Neural crest cell (in vitro differentiated cells): Measurements from ENCODE around the gene DERA. TPM values are rescaled to one million over a fixed set of nuclear protein-coding genes. Genes with fewer than 3 reads are reported as not detected.

ENCODE experiments used
- DNase-seq: peaks from one replicate; pipeline ENCODE4 v3.0.0; 2021; ENCODE audit warnings: low read depth, mixed read lengths, low spot score
- H3K27ac Mint-ChIP-seq: one replicate; pipeline ENCODE4 v1.8.0; 2021; ENCODE audit warnings: mild to moderate bottlenecking, mixed read lengths; ENCODE audit not compliant: unreplicated experiment
- H3K27me3 Mint-ChIP-seq: 2 replicates; pipeline ENCODE4 v1.8.0; 2021; ENCODE audit warnings: low read depth, mild to moderate bottlenecking, mixed read lengths
- H3K36me3 Mint-ChIP-seq: 2 replicates; pipeline ENCODE4 v1.8.0; 2021; ENCODE audit warnings: low read depth, mild to moderate bottlenecking, mixed read lengths
- H3K4me1 Mint-ChIP-seq: 2 replicates; pipeline ENCODE4 v1.8.0; 2021; ENCODE audit warnings: mixed read lengths
- H3K4me3 Mint-ChIP-seq: one replicate; pipeline ENCODE4 v1.8.0; 2021; ENCODE audit warnings: mild to moderate bottlenecking, mixed read lengths
- H3K9me3 Mint-ChIP-seq: 2 replicates; pipeline ENCODE4 v1.8.0; 2021; ENCODE audit warnings: mixed read lengths
- CTCF ChIP-seq: fragments of 200-600 bp; sonication (generic); conservative IDR thresholded peaks from 2 replicates; pipeline ENCODE4 v1.5.0; 2021; ENCODE audit warnings: antibody characterized with exemption, mild to moderate bottlenecking
- total RNA-seq: library from RNA; stranded (reverse); gene quantifications from 2 replicates; pipeline ENCODE4 v1.2.1, GENCODE V29; 2021

The DERA gene
- total RNA-seq, 1 donor from 2014 or later: 34.1 TPM

GRCh38 chr12:15982471-15982870 lies 71.3 kb downstream of the DERA start:
- Mint-ChIP-seq H3K4me1 (peaks cover 9% of the 10 kb centered on the region), H3K36me3 (peaks cover 17% of the 10 kb centered on the region), H3K9me3 (no peaks in the 10 kb centered on the region), H3K27me3 (no peaks in the 10 kb centered on the region), H3K4me3 (no peak overlapping the region), H3K27ac (no peak overlapping the region)
- TF ChIP-seq CTCF: peak; percentile 58
- DNase-seq: no peak

GRCh38 chr12:15982921-15983320 lies 71.8 kb downstream of the DERA start:
- no peak overlapping the region for H3K4me3 Mint-ChIP-seq
- no peak overlapping the region for H3K27ac Mint-ChIP-seq
- H3K9me3 Mint-ChIP-seq: no peaks in the 10 kb centered on the region
- H3K36me3 Mint-ChIP-seq: peaks cover 17% of the 10 kb centered on the region
- peaks cover 9% of the 10 kb centered on the region for H3K4me1 Mint-ChIP-seq
- no peak for TF ChIP-seq CTCF
- DNase-seq: no peak
- H3K27me3 Mint-ChIP-seq: no peaks in the 10 kb centered on the region

- Mint-ChIP-seq H3K36me3 (peaks cover 17% of the 10 kb centered on the region), H3K4me1 (peaks cover 5% of the 10 kb centered on the region), H3K9me3 (no peaks in the 10 kb centered on the region), H3K27ac (no peak overlapping the region), H3K27me3 (no peaks in the 10 kb centered on the region), H3K4me3 (no peak overlapping the region)
- DNase-seq: no peak
- no peak for TF ChIP-seq CTCF
Observed at GRCh38 chr12:15984097-15984800, 73.1 kb downstream of the DERA start.

- H3K27me3 Mint-ChIP-seq: no peaks in the 10 kb centered on the region
- H3K4me3 Mint-ChIP-seq: no peak overlapping the region
- H3K36me3 Mint-ChIP-seq: peaks cover 17% of the 10 kb centered on the region
- peaks cover 5% of the 10 kb centered on the region for H3K4me1 Mint-ChIP-seq
- no peaks in the 10 kb centered on the region for H3K9me3 Mint-ChIP-seq
- H3K27ac Mint-ChIP-seq: no peak overlapping the region
- no peak for DNase-seq
- TF ChIP-seq CTCF: no peak
Observed at GRCh38 chr12:15984963-15985362, 73.8 kb downstream of the DERA start.

- Mint-ChIP-seq H3K36me3 (peaks cover 30% of the 10 kb centered on the region), H3K4me1 (no peaks in the 10 kb centered on the region), H3K4me3 (no peak overlapping the region), H3K27ac (no peak overlapping the region), H3K9me3 (peaks cover 6% of the 10 kb centered on the region), H3K27me3 (no peaks in the 10 kb centered on the region)
- no peak for TF ChIP-seq CTCF
- DNase-seq: no peak
Observed at GRCh38 chr12:15987696-15988095, 76.6 kb downstream of the DERA start.
